HG02642 (cell line): ENCODE data around the gene RBM15.

Experiments used
- ATAC-seq: cut with Tn5 transposase; IDR thresholded peaks from one replicate; pipeline ENCODE4 v1.9.1; 2021; ENCODE audit warnings: mild to moderate bottlenecking; ENCODE audit not compliant: unreplicated experiment, poor library complexity

Gene RBM15

GRCh38 chr1:110319332-110320167 lies 19.6 kb upstream of the RBM15 start:
- ATAC-seq = no peak

GRCh38 chr1:110320168-110320518 lies 19.0 kb upstream of the RBM15 start:
- no peak for ATAC-seq

GRCh38 chr1:110321045-110321444 lies 18.1 kb upstream of the RBM15 start:
- ATAC-seq = no peak

- ATAC-seq = no peak
Observed at GRCh38 chr1:110321846-110322245, 17.3 kb upstream of the RBM15 start.

GRCh38 chr1:110324667-110325066 lies 14.5 kb upstream of the RBM15 start:
- no peak for ATAC-seq

- ATAC-seq = no peak
Observed at GRCh38 chr1:110326826-110327225, 12.4 kb upstream of the RBM15 start.

- ATAC-seq = no peak
Observed at GRCh38 chr1:110328274-110328673, 10.9 kb upstream of the RBM15 start.

- no peak for ATAC-seq
Observed at GRCh38 chr1:110328700-110329099, 10.5 kb upstream of the RBM15 start.

GRCh38 chr1:110335265-110335664 lies 3.9 kb upstream of the RBM15 start:
- ATAC-seq = no peak

GRCh38 chr1:110336300-110337039 lies 2.7 kb upstream of the RBM15 start:
- ATAC-seq = no peak

- ATAC-seq = no peak
Observed at GRCh38 chr1:110337704-110338308, 1.4 kb upstream of the RBM15 start.

- peak; percentile 73 for ATAC-seq
Observed at GRCh38 chr1:110338309-110338885, 780 bp upstream of the RBM15 start.

- ATAC-seq = peak; percentile 2
Observed at GRCh38 chr1:110339407-110340206, 430 bp downstream of the RBM15 start.

- no peak for ATAC-seq
Observed at GRCh38 chr1:110340207-110340468, 961 bp downstream of the RBM15 start.

- no peak for ATAC-seq
Observed at GRCh38 chr1:110341146-110341871, 2.1 kb downstream of the RBM15 start.

GRCh38 chr1:110341872-110342331 lies 2.7 kb downstream of the RBM15 start:
- no peak for ATAC-seq

- ATAC-seq = no peak
Observed at GRCh38 chr1:110343249-110343648, 4.1 kb downstream of the RBM15 start.

- ATAC-seq = no peak
Observed at GRCh38 chr1:110344152-110344551, 5.0 kb downstream of the RBM15 start.

GRCh38 chr1:110345480-110345879 lies 6.3 kb downstream of the RBM15 start:
- no peak for ATAC-seq

GRCh38 chr1:110346690-110347089 lies 7.5 kb downstream of the RBM15 start:
- ATAC-seq = no peak
